ENCODE data around the gene HAP1.

HAP1 gene

DNA sequence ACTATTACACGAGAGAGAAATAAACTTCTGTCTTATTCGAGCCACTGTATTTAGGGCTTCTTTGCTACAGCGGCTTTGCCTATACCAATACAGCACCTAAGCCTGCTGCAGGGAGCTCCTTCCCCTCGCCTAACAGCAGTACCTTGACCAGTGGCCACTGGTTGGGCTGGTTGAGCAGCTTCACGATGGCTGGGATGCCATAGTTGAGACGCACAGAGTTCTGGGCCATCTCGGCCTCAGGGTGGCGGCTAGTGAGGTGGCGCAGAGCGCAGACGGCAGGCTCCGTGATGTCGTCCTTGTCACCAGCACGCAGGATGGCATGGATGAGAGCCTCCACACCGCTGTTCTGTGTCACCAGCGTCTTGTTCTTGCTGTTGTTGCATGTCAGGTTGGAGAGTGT lies 28.4 kb upstream of the HAP1 start:
- DNase-seq (ENCODE audit: low read depth), result no peak

GRCh38 chr17:41762391-41762790 lies 27.9 kb upstream of the HAP1 start:
- DNase-seq (ENCODE audit: low read depth), result no peak

- no peak for DNase-seq (ENCODE audit: low read depth)
Measured at GRCh38 chr17:41760878-41761277, 26.4 kb upstream of the HAP1 start.

- DNase-seq (ENCODE audit: low read depth), result no peak
Measured at GRCh38 chr17:41758601-41759000, 24.2 kb upstream of the HAP1 start.

- DNase-seq (ENCODE audit: low read depth), result no peak
Measured at GRCh38 chr17:41754066-41754465, 19.6 kb upstream of the HAP1 start.

DNA sequence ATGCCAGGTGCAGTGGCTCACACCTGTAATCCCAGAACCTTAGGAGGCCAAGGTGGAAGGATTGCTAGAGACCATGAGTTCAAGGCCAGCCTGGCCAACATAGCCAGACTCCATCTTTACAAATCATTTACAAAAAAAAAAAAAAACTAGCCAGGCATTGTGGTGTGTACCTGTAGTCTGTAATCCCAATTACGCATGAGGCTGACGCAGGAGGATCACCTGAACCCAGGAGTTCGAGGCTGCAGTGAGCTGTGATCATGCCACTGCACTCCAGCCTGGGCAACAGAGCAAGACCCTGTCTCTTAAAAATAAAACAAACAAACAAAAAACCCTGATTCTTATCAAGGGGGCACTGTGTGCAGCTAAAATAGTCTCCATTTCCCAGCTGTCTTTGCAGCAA lies 16.8 kb upstream of the HAP1 start:
- DNase-seq (ENCODE audit: low read depth), result no peak

- DNase-seq (ENCODE audit: low read depth), result no peak
Measured at GRCh38 chr17:41750862-41751261, 16.4 kb upstream of the HAP1 start.

GRCh38 chr17:41748275-41748674 lies 13.8 kb upstream of the HAP1 start:
- no peak for DNase-seq (ENCODE audit: low read depth)

GRCh38 chr17:41741709-41742108 lies 7.3 kb upstream of the HAP1 start:
- no peak for DNase-seq (ENCODE audit: low read depth)

- DNase-seq (ENCODE audit: low read depth), result no peak
Measured at GRCh38 chr17:41740506-41740905, 6.1 kb upstream of the HAP1 start.

DNA sequence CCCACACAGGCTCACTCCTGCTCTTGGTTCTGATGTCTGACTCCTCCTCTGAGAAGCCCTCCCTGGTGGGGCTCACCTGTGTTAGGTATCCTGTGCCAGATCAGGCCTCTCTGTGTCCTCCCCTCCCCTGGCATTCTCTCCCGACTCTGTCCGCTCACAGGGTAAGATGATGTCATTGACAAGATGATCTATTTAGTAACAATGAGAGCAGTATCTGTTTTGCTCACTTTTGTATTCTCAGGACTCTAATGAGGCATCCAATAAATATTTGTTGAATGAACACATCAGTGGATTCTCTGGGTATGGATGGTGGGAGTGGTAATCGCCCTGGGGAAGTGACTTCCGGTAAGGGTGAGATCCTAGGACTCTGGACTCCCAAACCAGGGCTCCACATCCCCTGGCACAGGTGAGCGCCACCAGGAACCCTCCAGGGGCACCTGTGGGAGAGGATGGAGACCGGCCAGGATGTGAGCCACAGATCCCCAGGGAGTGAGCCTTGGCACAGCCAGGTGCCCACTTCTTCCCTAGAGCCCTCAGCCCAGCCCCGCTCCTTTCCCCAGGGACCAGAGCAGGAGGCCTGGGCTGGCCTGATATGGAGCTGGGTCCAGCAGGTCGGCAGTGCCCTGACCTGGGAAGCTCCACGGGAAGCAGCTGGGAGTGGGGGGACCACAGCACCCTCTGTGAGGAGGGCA lies 5.4 kb upstream of the HAP1 start:
- DNase-seq (ENCODE audit: low read depth), result no peak

GRCh38 chr17:41738801-41739112 lies 4.3 kb upstream of the HAP1 start:
- DNase-seq (ENCODE audit: low read depth), result no peak

DNA sequence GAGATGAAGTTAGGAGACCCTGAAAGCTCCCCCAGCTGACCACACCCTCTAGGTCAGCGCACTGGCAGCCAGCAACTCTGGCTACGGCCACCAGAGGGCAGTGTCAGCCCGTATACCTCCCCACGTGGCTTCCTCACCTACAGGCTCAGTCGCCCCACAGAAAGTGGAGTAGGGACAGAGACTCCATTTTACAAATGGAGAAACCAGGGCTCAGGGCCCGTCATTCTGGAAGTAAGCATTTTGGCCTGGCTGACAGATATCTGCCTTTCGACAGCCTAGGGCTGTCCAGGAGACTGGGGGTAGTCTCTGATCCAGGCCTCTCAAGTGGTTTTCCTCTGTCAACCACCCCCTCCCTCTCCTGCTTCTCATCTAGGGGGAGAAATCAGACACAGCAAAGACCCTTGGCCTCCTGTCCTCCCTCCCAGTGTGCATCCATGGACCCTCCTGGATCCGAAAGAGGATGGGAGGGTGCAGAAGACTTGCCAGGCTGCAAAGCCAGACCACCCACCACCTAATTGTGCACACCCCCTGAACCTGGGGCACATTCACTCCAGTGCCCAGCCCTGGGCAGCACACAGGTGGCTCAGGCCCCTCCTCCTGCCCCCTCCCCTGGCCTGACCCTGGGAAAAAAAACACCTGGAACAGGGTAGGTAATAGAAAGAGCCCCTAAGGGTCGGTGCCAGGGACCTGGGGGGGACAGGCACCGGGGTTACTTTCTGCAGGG lies 3.8 kb upstream of the HAP1 start:
- DNase-seq (ENCODE audit: low read depth), result peak; percentile 70

GRCh38 chr17:41737680-41738023 lies 3.2 kb upstream of the HAP1 start:
- DNase-seq (ENCODE audit: low read depth), result no peak

GRCh38 chr17:41736983-41737679 lies 2.7 kb upstream of the HAP1 start:
- no peak for DNase-seq (ENCODE audit: low read depth)

DNA sequence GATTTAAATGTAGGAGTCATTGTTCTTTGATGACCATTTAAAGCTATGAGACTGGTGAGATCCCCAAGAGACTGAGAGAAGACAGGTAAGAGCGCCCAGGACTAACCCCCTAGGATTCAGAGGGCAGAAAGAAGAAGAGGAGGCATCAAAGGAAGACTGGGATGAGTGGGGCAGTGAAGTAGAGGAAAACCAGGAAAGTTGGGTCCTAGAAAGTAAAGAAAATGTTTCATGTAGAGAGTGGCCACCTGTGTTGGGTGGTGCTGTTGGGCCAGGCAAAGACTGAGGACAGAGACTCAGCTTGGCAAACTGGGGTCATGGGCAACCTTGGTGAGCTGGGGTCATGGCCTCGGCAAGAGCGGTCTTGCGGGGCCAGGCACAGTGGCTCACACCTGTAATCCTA lies 1.3 kb upstream of the HAP1 start:
- DNase-seq (ENCODE audit: low read depth), result no peak

DNA sequence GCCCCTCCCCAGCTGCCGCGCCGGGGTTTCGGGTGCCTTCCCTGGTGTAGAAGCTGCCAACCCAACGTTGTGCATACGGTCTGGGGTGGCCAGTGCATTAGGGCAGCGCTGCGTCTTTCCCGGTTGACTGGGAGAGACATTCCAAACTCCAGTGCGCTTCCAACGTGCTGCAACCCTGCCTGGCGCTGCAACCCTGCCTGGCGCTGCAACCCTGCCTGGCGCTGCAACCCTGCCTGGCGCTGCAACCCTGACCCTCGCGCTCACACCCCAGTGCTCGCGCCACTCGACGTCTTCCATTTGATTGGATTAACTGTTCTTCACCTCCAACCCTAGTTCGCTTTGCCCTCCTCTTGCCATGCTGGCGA lies 488 bp upstream of the HAP1 start:
- DNase-seq (ENCODE audit: low read depth), result no peak

- DNase-seq (ENCODE audit: low read depth), result no peak
Measured at GRCh38 chr17:41733348-41734138, 900 bp downstream of the HAP1 start.

DNA sequence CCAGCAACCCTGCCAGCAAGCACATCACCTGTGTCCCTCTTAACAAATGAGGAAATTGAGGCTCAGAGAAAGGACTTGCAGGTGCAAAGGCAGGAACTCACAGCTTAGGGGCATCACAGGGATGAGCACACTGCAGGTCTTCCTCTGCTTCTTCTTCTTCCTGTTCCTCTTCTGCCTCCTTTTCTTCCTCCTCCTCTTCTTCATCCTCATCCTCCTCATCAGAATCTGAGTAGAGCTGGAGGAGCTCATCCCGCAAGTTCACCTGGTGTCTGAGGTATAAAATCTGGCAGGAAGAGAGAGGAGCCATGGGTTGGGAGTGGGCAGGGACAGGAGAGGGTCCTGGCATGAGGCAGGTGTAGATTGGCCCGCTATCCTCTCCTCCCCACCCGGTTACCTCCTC lies 2.6 kb downstream of the HAP1 start:
- DNase-seq (ENCODE audit: low read depth), result no peak

DNA sequence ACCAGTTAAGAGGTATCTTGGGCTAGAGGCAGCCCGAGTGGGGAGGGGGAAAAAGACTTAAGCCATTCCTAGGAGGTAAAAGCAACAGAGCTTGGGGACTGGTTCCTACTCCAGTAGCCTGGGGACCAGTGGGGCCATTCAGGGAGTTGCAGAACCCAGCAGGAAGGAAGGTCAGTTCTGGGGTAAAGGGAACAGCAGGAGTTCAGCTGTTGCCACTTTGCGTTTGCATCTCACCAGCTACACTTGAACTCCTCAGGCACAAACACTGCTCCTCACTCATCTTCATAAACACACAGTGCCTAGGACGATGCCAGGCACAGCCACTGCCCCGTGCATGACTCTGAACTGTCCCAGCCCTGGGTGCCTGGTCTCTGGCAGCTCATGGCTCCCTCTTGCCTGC lies 4.0 kb downstream of the HAP1 start:
- DNase-seq (ENCODE audit: low read depth), result no peak

GRCh38 chr17:41728056-41728455 lies 6.4 kb downstream of the HAP1 start:
- DNase-seq (ENCODE audit: low read depth), result no peak

DNA sequence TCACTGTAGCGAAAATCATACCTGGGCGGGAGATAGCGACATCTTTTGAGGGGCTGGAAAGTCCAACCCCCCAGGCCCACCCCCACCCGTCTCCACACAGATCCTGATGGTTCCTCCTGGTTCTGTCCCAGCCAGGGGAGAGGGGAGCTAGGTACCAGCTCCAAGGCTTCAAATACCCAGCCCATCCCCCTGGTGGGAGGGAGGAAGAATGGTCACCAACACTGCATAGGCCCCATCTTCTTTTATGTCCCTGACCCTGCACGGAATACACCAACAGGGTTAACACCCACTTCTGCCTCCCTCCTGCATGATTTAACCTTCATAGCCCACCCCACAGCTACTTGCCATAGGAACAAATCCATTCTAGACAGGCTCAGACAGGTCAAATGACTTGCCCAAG lies 9.3 kb downstream of the HAP1 start:
- DNase-seq (ENCODE audit: low read depth), result no peak

DNA sequence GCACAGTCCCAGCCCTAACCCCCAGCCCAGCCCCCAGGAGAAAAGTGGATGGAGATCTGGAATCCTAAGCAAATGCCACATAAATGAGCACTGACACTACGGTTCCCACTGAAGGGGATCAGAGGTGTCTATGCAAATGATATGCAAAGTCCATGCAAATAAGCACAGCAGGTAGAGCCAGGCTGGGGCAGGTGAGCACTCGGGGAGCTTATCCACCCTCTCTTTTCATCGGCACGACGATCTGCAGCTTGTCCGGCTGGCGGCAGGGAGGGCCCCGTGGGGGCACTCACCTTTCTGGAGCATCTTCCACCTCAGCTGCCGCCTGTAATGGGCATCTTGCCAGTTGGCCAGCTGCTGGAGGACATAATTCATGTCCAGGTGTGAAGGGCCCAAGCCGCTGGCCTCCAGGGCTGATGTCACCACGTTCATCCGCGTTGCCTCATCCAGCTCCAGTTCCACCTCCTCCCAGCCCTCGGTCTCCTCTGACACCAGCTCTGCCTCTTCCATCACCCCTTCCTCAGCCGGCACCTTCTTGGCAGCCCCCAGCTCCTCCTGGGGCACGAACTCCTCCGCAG lies 9.9 kb downstream of the HAP1 start:
- DNase-seq (ENCODE audit: low read depth), result no peak
